ENCODE results near the gene MTCL1.

GRCh38 chr18:8705238-8705960 lies at the start of gene MTCL1:
- TF ChIP-seq TCF7L2 (IDR thresholded peaks at IDR 0.05; ENCODE audit: low read depth, low read length): no peak
- TF ChIP-seq CTCF (IDR thresholded peaks at IDR 0.05): 0 out of 2 replicates have a peak, but pooled peaks have one; percentile 11
- TF ChIP-seq POLR2AphosphoS5 (IDR thresholded peaks at IDR 0.05; ENCODE audit: low read depth, low read length): no peak
- TF ChIP-seq REST (IDR thresholded peaks at IDR 0.05; ENCODE audit: insufficient read depth in 1 of 2, low read depth in 2 of 2, low read length in 1 of 2): no peak
